Osteocyte (in vitro differentiated cells): ENCODE results near the gene ST7. TPM values are rescaled to one million over a fixed set of nuclear protein-coding genes. Genes with fewer than 3 reads are reported as not detected.

Experiments
- DNase-seq: peaks from one replicate; pipeline ENCODE4 v3.0.0; 2021; ENCODE audit warnings: mixed read lengths; ENCODE audit not compliant: unreplicated experiment; ENCODE audit errors: extremely low spot score
- H3K27ac Mint-ChIP-seq: one replicate; pipeline ENCODE4 v1.8.0; 2021; ENCODE audit warnings: mild to moderate bottlenecking, mixed read lengths; ENCODE audit not compliant: unreplicated experiment
- H3K27me3 Mint-ChIP-seq: one replicate; pipeline ENCODE4 v1.8.0; 2021; ENCODE audit warnings: mixed read lengths; ENCODE audit not compliant: unreplicated experiment
- H3K36me3 Mint-ChIP-seq: one replicate; pipeline ENCODE4 v1.8.0; 2021; ENCODE audit warnings: mixed read lengths; ENCODE audit not compliant: unreplicated experiment
- H3K4me1 Mint-ChIP-seq: one replicate; pipeline ENCODE4 v1.8.0; 2021; ENCODE audit warnings: mixed read lengths; ENCODE audit not compliant: unreplicated experiment
- H3K4me3 Mint-ChIP-seq: one replicate; pipeline ENCODE4 v1.8.0; 2021; ENCODE audit warnings: mild to moderate bottlenecking, moderate library complexity, mixed read lengths; ENCODE audit not compliant: unreplicated experiment
- H3K9me3 Mint-ChIP-seq: one replicate; pipeline ENCODE4 v1.8.0; 2021; ENCODE audit warnings: mixed read lengths; ENCODE audit not compliant: unreplicated experiment
- total RNA-seq: library from RNA; stranded (reverse); gene quantifications from 2 replicates; pipeline ENCODE4 v1.2.1, GENCODE V29; 2021
- TF ChIP-seq, protein P1 (sequence below): fragments of 200-600 bp; sonication (generic); IDR thresholded peaks from 2 replicates; pipeline ENCODE4 v1.5.0; 2021; ENCODE audit warnings: antibody characterized with exemption, mild to moderate bottlenecking, moderate library complexity

Gene ST7
- total RNA-seq, 1 donor from 2014 or later = 68.5 TPM

DNA sequence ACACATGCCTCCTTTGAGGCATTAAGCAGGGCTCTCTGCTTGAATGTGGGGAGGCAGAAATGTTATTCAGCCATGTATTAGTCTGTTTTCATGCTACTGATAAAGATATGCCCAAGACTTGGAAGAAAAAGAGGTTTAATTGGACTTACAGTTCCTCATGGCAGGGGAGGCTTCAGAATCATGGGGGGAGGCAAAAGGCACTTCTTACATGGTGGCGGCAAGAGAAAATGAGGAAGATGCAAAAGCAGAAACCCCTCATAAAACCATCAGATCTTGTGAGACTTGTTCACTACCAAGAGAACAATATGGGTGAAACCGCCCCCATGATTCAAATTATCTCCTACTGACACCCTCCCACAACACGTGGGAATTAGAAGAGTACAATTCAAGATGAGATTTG lies 37.9 kb downstream of the ST7 start:
- DNase-seq = no peak
- no peaks in the 10 kb centered on the region for H3K9me3 Mint-ChIP-seq
- H3K27ac Mint-ChIP-seq = no peak overlapping the region
- H3K36me3 Mint-ChIP-seq = peaks cover 11% of the 10 kb centered on the region
- H3K4me1 Mint-ChIP-seq = peaks cover 22% of the 10 kb centered on the region
- H3K4me3 Mint-ChIP-seq = no peak overlapping the region
- no peaks in the 10 kb centered on the region for H3K27me3 Mint-ChIP-seq
- TF ChIP-seq, protein P1, sequence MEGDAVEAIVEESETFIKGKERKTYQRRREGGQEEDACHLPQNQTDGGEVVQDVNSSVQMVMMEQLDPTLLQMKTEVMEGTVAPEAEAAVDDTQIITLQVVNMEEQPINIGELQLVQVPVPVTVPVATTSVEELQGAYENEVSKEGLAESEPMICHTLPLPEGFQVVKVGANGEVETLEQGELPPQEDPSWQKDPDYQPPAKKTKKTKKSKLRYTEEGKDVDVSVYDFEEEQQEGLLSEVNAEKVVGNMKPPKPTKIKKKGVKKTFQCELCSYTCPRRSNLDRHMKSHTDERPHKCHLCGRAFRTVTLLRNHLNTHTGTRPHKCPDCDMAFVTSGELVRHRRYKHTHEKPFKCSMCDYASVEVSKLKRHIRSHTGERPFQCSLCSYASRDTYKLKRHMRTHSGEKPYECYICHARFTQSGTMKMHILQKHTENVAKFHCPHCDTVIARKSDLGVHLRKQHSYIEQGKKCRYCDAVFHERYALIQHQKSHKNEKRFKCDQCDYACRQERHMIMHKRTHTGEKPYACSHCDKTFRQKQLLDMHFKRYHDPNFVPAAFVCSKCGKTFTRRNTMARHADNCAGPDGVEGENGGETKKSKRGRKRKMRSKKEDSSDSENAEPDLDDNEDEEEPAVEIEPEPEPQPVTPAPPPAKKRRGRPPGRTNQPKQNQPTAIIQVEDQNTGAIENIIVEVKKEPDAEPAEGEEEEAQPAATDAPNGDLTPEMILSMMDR = no peak

DNA sequence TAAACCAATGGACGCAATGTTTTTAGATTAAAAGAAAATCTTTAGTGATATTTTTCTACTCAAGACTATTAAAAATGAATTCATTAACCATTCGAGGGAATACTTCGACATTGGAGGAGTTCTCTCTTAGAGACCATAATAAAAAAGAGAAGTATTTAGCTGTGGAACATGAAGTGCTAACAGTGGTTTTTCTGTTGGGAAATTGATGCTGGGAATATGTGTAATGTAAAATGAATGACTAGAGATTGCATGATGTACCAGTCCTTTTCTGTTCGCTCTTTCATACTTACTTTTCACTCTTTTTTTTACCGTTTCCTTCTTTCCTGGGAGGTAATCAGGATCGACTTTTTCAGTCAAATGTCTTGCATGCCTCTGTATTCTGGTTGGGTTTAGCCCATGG lies 41.3 kb downstream of the ST7 start:
- TF ChIP-seq, protein P1 = no peak
- no peak for DNase-seq
- Mint-ChIP-seq H3K27me3 (no peaks in the 10 kb centered on the region), H3K4me3 (no peak overlapping the region), H3K36me3 (peaks cover 11% of the 10 kb centered on the region), H3K9me3 (no peaks in the 10 kb centered on the region), H3K4me1 (peaks cover 25% of the 10 kb centered on the region), H3K27ac (no peak overlapping the region)

DNA sequence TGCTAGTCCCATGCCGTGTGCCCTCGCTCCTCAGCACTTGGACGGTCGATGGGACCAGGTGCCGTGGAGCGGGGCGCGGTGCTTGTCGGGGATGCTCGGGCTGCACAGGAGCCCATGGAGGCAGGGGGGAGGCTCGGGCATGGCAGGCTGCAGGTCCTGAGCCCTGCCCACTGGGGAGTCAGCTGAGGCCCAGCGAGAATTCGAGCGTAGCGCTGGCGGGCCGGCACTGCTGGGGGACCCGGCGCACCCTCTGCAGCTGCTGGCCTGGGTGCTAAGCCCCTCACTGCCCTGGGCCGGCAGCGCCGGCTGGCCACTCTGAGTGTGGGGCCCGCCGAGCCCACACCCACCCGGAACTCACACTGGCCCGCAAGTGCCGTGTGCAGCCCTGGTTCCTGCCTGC lies 44.7 kb downstream of the ST7 start:
- no peak for DNase-seq
- Mint-ChIP-seq H3K27ac (no peak overlapping the region), H3K4me1 (peaks cover 38% of the 10 kb centered on the region), H3K9me3 (no peaks in the 10 kb centered on the region), H3K27me3 (no peaks in the 10 kb centered on the region), H3K36me3 (peaks cover 4% of the 10 kb centered on the region), H3K4me3 (no peak overlapping the region)
- TF ChIP-seq, protein P1 = no peak

- peaks cover 3% of the 10 kb centered on the region for H3K36me3 Mint-ChIP-seq
- no peak overlapping the region for H3K4me3 Mint-ChIP-seq
- DNase-seq = no peak
- no peaks in the 10 kb centered on the region for H3K27me3 Mint-ChIP-seq
- TF ChIP-seq, protein P1 = no peak
- no peaks in the 10 kb centered on the region for H3K9me3 Mint-ChIP-seq
- peak overlapping the region; percentile 87 for H3K27ac Mint-ChIP-seq
- peaks cover 40% of the 10 kb centered on the region for H3K4me1 Mint-ChIP-seq
Measured at GRCh38 chr7:116998567-116999175, 45.4 kb downstream of the ST7 start.

DNA sequence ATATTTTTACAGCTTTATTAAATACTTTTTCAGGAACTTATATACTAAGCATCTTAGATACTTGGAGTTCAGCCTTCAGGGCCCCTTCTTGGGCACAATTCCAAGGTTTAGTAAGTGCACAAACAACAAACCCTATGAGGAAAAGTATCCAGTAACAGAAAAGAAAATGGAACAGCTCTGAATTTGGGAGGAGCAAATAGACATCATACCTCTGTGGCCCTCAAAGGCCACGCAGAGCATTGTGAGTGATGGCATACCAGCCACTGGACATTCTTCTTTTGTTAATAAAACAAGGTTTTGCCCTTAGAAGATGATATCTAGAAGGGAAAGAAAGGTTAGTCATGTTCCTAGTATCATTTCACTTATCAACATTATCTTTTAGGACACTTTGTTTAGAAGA lies 46.0 kb downstream of the ST7 start:
- peak overlapping the region; percentile 87 for H3K27ac Mint-ChIP-seq
- H3K4me3 Mint-ChIP-seq = peak overlapping the region; percentile 43
- peaks cover 3% of the 10 kb centered on the region for H3K9me3 Mint-ChIP-seq
- no peaks in the 10 kb centered on the region for H3K27me3 Mint-ChIP-seq
- no peak for DNase-seq
- TF ChIP-seq, protein P1 = no peak
- H3K36me3 Mint-ChIP-seq = no peaks in the 10 kb centered on the region
- H3K4me1 Mint-ChIP-seq = peaks cover 46% of the 10 kb centered on the region
